GM18868 (cell line): Measurements from ENCODE around the gene FZR1.
A peak's percentile ranks its signal among the peaks of the same experiment; 100 is the strongest.

ENCODE experiments used
- ATAC-seq: cut with Tn5 transposase; IDR thresholded peaks from one replicate; pipeline ENCODE4 v1.9.1; 2021; ENCODE audit warnings: mild to moderate bottlenecking, moderate library complexity; ENCODE audit not compliant: unreplicated experiment

Gene FZR1

GRCh38 chr19:3505598-3506383 is at the start of gene FZR1:
TSS of gene FZR1 (plus strand) at chr19:3506311. CDS start at chr19:3522990, 16,679 bp downstream.
- ATAC-seq = peak; percentile 86

- ATAC-seq = no peak
Observed at GRCh38 chr19:3456925-3457527, 49.1 kb upstream of the FZR1 start.

GRCh38 chr19:3457528-3458228 is 48.4 kb upstream of the FZR1 start:
- ATAC-seq = no peak

- ATAC-seq = no peak
Observed at GRCh38 chr19:3458229-3459088, 47.7 kb upstream of the FZR1 start.

GRCh38 chr19:3459089-3459881 is 46.8 kb upstream of the FZR1 start:
- no peak for ATAC-seq

GRCh38 chr19:3459965-3460582 is 46.0 kb upstream of the FZR1 start:
- no peak for ATAC-seq

GRCh38 chr19:3462991-3463713 is 43.0 kb upstream of the FZR1 start:
- ATAC-seq = no peak

GRCh38 chr19:3463714-3464586 is 42.2 kb upstream of the FZR1 start:
- ATAC-seq = no peak

- no peak for ATAC-seq
Observed at GRCh38 chr19:3464587-3465235, 41.4 kb upstream of the FZR1 start.

GRCh38 chr19:3465552-3465951 is 40.6 kb upstream of the FZR1 start:
- no peak for ATAC-seq

- no peak for ATAC-seq
Observed at GRCh38 chr19:3466635-3467034, 39.5 kb upstream of the FZR1 start.

- ATAC-seq = no peak
Observed at GRCh38 chr19:3467437-3468198, 38.5 kb upstream of the FZR1 start.

- ATAC-seq = no peak
Observed at GRCh38 chr19:3468211-3468610, 37.9 kb upstream of the FZR1 start.

- ATAC-seq = no peak
Observed at GRCh38 chr19:3469638-3470499, 36.2 kb upstream of the FZR1 start.

GRCh38 chr19:3470500-3471128 is 35.5 kb upstream of the FZR1 start:
- ATAC-seq = no peak
